ENCODE results near the gene NUP160.
"Not testable (repeated sequence)": the region's sequence is repeated elsewhere in the genome, so short reads cannot be mapped to it uniquely, and the experiment has no call there.

NUP160 gene

GRCh38 chr11:47784785-47785381 lies 63.3 kb downstream of the NUP160 start:
- no peak for DNase-seq

- no peak for DNase-seq
Measured at GRCh38 chr11:47783087-47783610, 65.0 kb downstream of the NUP160 start.

- no peak for DNase-seq
Measured at GRCh38 chr11:47778878-47779483, 69.2 kb downstream of the NUP160 start.

GRCh38 chr11:47775240-47775869 lies 72.8 kb downstream of the NUP160 start:
- no peak for DNase-seq

- DNase-seq, result no peak
Measured at GRCh38 chr11:47773882-47774281, 74.3 kb downstream of the NUP160 start.

- not testable (repeated sequence) for DNase-seq
Measured at GRCh38 chr11:47769556-47769955, 78.6 kb downstream of the NUP160 start.

GRCh38 chr11:47768101-47768612 lies 80.0 kb downstream of the NUP160 start:
- peak; percentile 12 for DNase-seq

GRCh38 chr11:47766509-47767227 lies 81.5 kb downstream of the NUP160 start:
- DNase-seq, result no peak

- no peak for DNase-seq
Measured at GRCh38 chr11:47765086-47765485, 83.1 kb downstream of the NUP160 start.

GRCh38 chr11:47759291-47759690 lies 88.9 kb downstream of the NUP160 start:
- DNase-seq, result not testable (repeated sequence)

GRCh38 chr11:47756208-47756607 lies 91.9 kb downstream of the NUP160 start:
- no peak for DNase-seq

GRCh38 chr11:47750725-47751124 lies 97.4 kb downstream of the NUP160 start:
- no peak for DNase-seq

- DNase-seq, result not testable (repeated sequence)
Measured at GRCh38 chr11:47742494-47742893, 105.7 kb downstream of the NUP160 start.

- DNase-seq, result not testable (repeated sequence)
Measured at GRCh38 chr11:47737817-47738216, 110.3 kb downstream of the NUP160 start.

- no peak for DNase-seq
Measured at GRCh38 chr11:47732271-47732670, 115.9 kb downstream of the NUP160 start.

GRCh38 chr11:47731475-47731874 lies 116.7 kb downstream of the NUP160 start:
- DNase-seq, result no peak

All from GOT3 (cell line).